ENCODE data around the gene OR13A1.

DNA sequence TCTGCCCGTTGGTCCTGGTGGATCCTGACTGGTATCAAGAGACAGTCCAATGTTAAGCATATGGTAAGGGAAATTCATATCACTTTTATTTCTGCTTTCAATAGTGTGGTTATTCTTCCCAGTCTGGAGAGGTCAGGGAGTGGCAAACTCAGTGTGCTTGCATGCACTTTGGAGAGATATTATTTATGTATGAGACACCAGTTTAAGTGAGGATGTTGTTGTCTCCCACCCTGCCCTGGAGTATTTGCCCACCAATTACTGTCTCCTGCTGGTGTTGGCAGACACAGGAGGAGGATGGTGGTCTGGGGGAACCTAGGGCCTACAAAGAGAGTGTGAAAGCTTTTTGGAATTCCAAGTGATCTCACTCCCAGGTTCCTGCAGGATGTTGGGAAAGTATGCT is 59.7 kb downstream of the OR13A1 start:
- TF ChIP-seq SP1 (IDR thresholded peaks at IDR 0.05) = no peak
- no peak for TF ChIP-seq FOXM1 (IDR thresholded peaks at IDR 0.05; ENCODE audit: borderline replicate concordance)
- no peak for TF ChIP-seq LEF1 (IDR thresholded peaks at IDR 0.05; ENCODE audit: borderline replicate concordance)
- no peak for TF ChIP-seq BHLHE40 (IDR thresholded peaks at IDR 0.05; ENCODE audit: borderline replicate concordance)
- TF ChIP-seq, protein P1, sequence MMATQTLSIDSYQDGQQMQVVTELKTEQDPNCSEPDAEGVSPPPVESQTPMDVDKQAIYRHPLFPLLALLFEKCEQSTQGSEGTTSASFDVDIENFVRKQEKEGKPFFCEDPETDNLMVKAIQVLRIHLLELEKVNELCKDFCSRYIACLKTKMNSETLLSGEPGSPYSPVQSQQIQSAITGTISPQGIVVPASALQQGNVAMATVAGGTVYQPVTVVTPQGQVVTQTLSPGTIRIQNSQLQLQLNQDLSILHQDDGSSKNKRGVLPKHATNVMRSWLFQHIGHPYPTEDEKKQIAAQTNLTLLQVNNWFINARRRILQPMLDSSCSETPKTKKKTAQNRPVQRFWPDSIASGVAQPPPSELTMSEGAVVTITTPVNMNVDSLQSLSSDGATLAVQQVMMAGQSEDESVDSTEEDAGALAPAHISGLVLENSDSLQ (IDR thresholded peaks at IDR 0.05) = no peak
- TF ChIP-seq FOXA1 (IDR thresholded peaks at IDR 0.05) = no peak
- TF ChIP-seq SUZ12 (IDR thresholded peaks at IDR 0.05) = no peak

Measured in HEK293T (cell line).